ENCODE measurements around the gene FAF2.
"Not testable (repeated sequence)": the region's sequence is repeated elsewhere in the genome, so short reads cannot be mapped to it uniquely, and the experiment has no call there.

Gene FAF2

DNA sequence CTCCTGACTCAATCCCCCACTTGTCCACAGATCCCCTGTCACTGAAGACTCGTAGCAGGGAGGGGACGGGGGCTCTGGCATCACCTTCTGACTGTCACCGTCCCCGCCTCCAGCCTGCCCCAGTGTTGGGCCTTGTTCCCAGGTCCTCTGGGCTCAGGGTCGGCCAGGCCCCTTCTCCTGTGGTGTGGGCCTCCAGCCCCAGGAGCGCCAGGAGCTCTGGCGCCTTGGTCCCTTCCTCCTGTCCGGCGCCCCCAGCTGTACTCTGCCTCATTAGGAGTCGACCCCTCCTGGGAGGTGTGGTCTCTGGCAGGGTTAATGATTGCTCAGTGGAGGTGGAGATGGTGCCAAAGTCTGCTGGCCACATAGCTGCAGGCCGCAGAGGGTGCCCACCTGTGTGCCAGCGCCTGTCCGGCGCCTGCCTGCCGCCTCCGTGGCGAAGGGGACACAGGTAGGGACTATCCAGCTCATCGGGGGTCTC lies 100.8 kb downstream of the FAF2 start, which contains the start of gene CDHR2:
Gene CDHR2 (plus strand): TSS at position 376 of the 478 bp plus-strand sequence. CDS start 16,011 bp downstream, outside the sequence.
- no peak for DNase-seq

DNA sequence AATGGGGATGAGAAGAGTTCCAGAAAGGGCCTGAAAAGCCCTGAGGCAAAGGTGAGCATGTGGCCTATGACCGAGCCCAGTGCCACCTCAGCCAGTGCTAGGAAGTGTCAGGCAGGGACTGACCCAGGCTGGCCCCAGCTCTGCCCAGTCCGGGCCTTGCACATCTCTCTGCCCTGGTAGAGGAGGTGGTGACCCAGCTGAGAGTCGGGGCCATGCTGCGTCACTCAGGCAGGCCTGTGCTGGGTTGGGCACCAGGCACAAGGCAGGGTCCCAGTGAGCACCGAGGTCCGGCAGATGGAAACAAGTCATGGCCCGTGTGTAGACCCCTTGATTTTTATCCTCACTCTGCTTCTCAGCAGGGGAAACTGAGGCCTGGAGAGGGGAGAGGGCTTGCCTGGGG lies 101.7 kb downstream of the FAF2 start:
- DNase-seq: no peak

DNA sequence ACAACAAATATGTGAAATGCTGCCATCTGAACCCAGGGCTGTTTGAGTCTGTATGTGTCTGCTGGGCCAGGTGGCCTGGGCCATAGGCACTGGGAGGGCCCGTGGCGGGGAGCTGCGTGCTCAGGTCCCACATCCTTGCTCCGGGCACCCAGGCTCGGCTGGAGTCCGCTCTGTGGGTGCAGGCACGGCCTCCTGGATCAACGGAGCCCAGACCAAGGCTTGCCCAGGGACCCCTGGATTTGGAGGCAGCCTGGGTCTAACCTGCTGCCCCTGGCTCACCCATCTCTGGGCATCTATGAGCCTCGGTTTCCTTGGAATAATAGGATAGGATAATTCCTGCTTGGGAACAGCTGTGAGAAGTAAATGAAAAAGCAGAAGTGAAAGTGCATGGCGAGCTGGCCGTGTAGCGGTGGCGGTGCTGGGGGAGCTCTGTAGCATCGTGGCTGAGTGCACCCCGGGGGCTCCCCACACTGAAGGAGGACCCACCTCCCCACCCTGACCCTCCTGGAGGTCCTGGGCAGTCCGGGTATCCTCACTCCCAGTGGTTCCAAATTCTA lies 102.2 kb downstream of the FAF2 start:
- no peak for DNase-seq

DNA sequence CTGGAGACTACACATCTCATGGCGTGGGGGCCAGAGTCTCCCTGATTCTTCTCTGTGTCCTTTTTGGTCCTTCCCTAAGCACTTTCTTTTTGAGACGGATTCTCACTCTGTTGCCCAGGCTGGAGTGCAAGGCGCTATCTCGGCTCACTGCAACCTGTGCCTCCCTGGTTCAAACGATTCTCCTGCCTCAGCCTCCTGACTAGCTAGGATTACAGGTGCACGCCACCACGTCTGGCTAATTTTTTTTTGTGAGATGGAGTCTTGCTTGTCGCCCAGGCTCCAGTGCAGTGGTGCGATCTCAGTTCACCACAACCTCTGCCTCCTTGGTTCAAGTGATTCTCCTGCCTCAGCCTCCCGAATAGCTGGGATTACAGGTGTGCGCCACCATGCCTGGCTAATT lies 102.8 kb downstream of the FAF2 start:
- not testable (repeated sequence) for DNase-seq

DNA sequence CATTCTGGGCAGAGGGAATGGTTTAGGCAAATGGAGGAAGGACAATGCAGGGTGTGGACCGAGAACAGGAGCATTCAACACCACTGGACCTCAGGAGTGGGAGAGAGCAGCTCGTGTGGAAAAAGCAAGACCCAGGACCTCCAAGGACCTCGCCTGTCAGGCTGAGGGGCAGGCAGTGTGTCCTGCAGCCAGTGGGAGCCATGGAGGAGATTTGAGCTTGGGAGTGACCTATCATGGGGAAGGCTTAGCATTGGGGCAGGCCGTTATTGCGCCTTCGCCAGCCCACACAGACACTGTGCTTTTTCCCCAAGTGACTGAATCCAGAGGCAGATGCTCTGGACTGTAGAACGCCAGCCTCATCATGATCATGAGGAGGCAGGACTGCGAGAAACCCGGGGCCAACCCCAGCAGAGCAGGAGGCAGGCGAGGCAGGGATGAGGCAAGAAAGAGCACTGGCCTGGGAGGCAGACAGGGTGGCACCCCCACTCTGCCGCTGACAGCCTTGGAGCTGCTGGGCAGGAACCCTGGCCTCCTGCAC lies 104.2 kb downstream of the FAF2 start:
- DNase-seq: no peak

DNA sequence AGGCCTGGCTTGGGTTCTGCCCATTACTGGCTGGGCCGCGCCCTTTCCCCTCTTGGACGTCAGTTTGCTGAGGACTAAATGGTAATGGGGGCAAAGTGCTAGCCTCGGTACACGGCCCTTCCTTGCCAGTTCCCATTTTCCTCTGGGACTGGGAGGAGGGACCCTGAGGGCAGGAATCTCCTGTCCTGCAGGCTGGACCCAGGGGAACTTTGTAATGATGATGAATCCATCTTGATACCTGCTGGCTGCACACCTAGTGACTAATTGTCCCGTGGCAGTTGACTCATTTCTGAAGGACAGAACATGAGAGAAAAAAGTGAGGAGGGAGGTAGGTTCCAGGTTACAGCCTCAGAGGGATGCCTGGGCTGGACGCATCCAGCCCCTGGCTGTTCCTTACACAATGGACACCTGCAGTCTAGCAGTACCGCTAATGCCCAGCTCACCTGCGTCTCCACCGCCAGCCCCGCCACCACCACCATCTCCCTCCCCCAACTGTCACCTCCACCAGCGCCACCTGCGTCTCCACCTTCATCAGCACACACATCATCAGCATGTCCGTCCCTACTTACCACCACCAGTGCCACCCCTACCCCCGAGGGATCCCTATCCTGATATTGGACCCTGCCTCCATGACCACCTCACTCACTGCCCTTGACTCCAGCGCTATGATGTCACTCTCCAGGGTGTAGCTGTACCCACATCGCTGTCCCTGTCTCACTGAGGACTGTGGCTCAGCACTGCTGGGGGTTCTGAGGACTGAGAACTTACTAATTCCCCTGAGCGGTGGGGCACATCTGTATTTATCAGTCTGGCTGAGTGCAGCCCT lies 105.3 kb downstream of the FAF2 start:
- DNase-seq: no peak

DNA sequence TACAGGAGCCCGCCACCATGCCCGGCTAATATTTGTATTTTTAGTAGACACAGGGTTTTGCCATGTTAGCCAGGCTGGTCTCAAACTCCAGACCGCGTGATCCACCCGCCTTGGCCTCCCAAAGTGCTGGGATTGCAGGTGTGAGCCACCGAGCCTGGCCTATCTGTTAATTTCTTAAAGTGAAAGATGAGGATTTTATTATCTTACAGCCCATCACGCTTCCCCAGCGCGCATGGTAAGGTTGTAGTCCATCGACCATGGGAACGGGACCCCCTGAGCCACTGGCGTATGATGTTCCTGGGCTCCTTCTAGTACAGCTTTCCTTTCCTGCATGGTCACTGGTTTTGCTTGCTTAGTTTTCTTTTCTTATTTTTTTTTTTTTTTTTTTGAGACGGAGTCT lies 109.7 kb downstream of the FAF2 start:
- no peak for DNase-seq
